ENCODE results near the gene NEK5. TPM values are rescaled to one million over a fixed set of nuclear protein-coding genes. Genes with fewer than 3 reads are reported as not detected.

NEK5 gene
- polyA plus RNA-seq, 1 donor (not counting 4 experiments of a cell fraction or from before 2014, with no cell fraction given): 0.21 TPM

DNA sequence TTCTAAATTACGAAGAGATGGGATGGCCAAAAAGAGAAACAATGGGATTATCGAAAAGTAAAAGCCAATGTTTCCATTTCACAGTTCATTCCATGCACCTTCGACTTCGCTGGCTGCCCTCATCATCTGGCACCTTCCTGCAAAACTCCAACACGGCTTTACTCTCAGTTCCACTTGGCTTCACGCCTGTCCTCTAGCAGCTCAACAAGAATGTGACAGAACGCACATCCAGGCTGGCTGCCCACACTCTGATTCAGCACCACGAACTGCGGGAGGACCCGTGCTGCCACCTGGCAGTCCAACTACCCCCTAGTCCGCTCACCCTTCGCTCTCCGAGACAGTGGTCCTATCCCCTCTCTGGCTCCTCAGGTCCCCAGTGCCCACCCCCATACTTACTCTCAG, 129.4 kb downstream of the NEK5 start:
- FAIRE-seq: no peak

GRCh38 chr13:51998723-51999509, 130.0 kb downstream of the NEK5 start:
- H3K4me1 ChIP-seq (ENCODE audit: control insufficient read depth, extremely low read depth, insufficient read depth, low read length): peaks cover 12% of the 10 kb centered on the region
- FAIRE-seq (no peak), DNase-seq (ENCODE audit: low read depth, low spot score) (no peak)
- H2AFZ ChIP-seq (ENCODE audit: control insufficient read depth, low read length): no peak overlapping the region
- H3K27ac ChIP-seq (ENCODE audit: control insufficient read depth, insufficient read depth, low read length): no peak overlapping the region
- no peaks in the 10 kb centered on the region for H4K20me1 ChIP-seq (ENCODE audit: control insufficient read depth, extremely low read depth, insufficient read depth, low read length)
- peaks cover 12% of the 10 kb centered on the region for H3K27me3 ChIP-seq (ENCODE audit: control insufficient read depth, extremely low read depth, insufficient read depth, low read length)
- no peaks in the 10 kb centered on the region for H3K79me2 ChIP-seq (ENCODE audit: control insufficient read depth, insufficient read depth, low read length)
- no peaks in the 10 kb centered on the region for H3K9me1 ChIP-seq (ENCODE audit: control insufficient read depth, extremely low read depth, insufficient read depth, low read length)
- no peak for TF ChIP-seq EZH2 (IDR thresholded peaks at IDR 0.05; ENCODE audit: low read length)
- TF ChIP-seq, protein P1, sequence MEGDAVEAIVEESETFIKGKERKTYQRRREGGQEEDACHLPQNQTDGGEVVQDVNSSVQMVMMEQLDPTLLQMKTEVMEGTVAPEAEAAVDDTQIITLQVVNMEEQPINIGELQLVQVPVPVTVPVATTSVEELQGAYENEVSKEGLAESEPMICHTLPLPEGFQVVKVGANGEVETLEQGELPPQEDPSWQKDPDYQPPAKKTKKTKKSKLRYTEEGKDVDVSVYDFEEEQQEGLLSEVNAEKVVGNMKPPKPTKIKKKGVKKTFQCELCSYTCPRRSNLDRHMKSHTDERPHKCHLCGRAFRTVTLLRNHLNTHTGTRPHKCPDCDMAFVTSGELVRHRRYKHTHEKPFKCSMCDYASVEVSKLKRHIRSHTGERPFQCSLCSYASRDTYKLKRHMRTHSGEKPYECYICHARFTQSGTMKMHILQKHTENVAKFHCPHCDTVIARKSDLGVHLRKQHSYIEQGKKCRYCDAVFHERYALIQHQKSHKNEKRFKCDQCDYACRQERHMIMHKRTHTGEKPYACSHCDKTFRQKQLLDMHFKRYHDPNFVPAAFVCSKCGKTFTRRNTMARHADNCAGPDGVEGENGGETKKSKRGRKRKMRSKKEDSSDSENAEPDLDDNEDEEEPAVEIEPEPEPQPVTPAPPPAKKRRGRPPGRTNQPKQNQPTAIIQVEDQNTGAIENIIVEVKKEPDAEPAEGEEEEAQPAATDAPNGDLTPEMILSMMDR (optimal IDR thresholded peaks at IDR 0.05 in 1 of 3, IDR thresholded peaks at IDR 0.05 in 1 of 3, conservative IDR thresholded peaks at IDR 0.05 in 1 of 3; ENCODE audit: extremely low read depth in 1 of 3, insufficient read depth in 2 of 3, low read length in 3 of 3): no peak
- no peaks in the 10 kb centered on the region for H3K36me3 ChIP-seq (ENCODE audit: control insufficient read depth in 2 of 2, extremely low read depth in 1 of 2, insufficient read depth in 2 of 2, low read length in 2 of 2)
- dilution Hi-C loops (cut with MboI; ENCODE audit: extremely low pct_ligation_motif_present, low sequenced_read_pairs): no loop called here
- H3K9ac ChIP-seq (ENCODE audit: control insufficient read depth, extremely low read depth, insufficient read depth, low read length): no peak overlapping the region
- no peak overlapping the region for H3K4me3 ChIP-seq (ENCODE audit: control insufficient read depth in 2 of 3, extremely low read depth in 1 of 3, insufficient read depth in 2 of 3, low read depth in 1 of 3, low read length in 3 of 3)
- H3K4me2 ChIP-seq (ENCODE audit: control insufficient read depth, extremely low read depth, insufficient read depth, low read depth, low read length): peak overlapping the region; percentile 7
- no peaks in the 10 kb centered on the region for H3K9me3 ChIP-seq (ENCODE audit: control insufficient read depth, low read depth, low read length)

More for the DNA sequence above, 129.4 kb downstream of the NEK5 start:
- H3K4me2 ChIP-seq (ENCODE audit: control insufficient read depth, extremely low read depth, insufficient read depth, low read depth, low read length): peak overlapping the region; percentile 7
- peaks cover 12% of the 10 kb centered on the region for H3K4me1 ChIP-seq (ENCODE audit: control insufficient read depth, extremely low read depth, insufficient read depth, low read length)
- dilution Hi-C loops (cut with MboI; ENCODE audit: extremely low pct_ligation_motif_present, low sequenced_read_pairs): no loop called here
- H4K20me1 ChIP-seq (ENCODE audit: control insufficient read depth, extremely low read depth, insufficient read depth, low read length): no peaks in the 10 kb centered on the region
- H3K9me1 ChIP-seq (ENCODE audit: control insufficient read depth, extremely low read depth, insufficient read depth, low read length): no peaks in the 10 kb centered on the region
- no peak overlapping the region for H3K9ac ChIP-seq (ENCODE audit: control insufficient read depth, extremely low read depth, insufficient read depth, low read length)
- TF ChIP-seq, protein P1 (optimal IDR thresholded peaks at IDR 0.05 in 1 of 3, IDR thresholded peaks at IDR 0.05 in 1 of 3, conservative IDR thresholded peaks at IDR 0.05 in 1 of 3; ENCODE audit: extremely low read depth in 1 of 3, insufficient read depth in 2 of 3, low read length in 3 of 3): no peak
- no peak for TF ChIP-seq EZH2 (IDR thresholded peaks at IDR 0.05; ENCODE audit: low read length)
- DNase-seq (ENCODE audit: low read depth, low spot score): no peak
- H3K9me3 ChIP-seq (ENCODE audit: control insufficient read depth, low read depth, low read length): no peaks in the 10 kb centered on the region
- peaks cover 12% of the 10 kb centered on the region for H3K27me3 ChIP-seq (ENCODE audit: control insufficient read depth, extremely low read depth, insufficient read depth, low read length)
- no peak overlapping the region for H2AFZ ChIP-seq (ENCODE audit: control insufficient read depth, low read length)
- H3K36me3 ChIP-seq (ENCODE audit: control insufficient read depth in 2 of 2, extremely low read depth in 1 of 2, insufficient read depth in 2 of 2, low read length in 2 of 2): no peaks in the 10 kb centered on the region
- H3K4me3 ChIP-seq (ENCODE audit: control insufficient read depth in 2 of 3, extremely low read depth in 1 of 3, insufficient read depth in 2 of 3, low read depth in 1 of 3, low read length in 3 of 3): no peak overlapping the region
- no peaks in the 10 kb centered on the region for H3K79me2 ChIP-seq (ENCODE audit: control insufficient read depth, insufficient read depth, low read length)
- H3K27ac ChIP-seq (ENCODE audit: control insufficient read depth, insufficient read depth, low read length): no peak overlapping the region
